GM23338 (cell line): Measurements from ENCODE around the gene SH3D21. TPM values are rescaled to one million over a fixed set of nuclear protein-coding genes. Genes with fewer than 3 reads are reported as not detected.

Experiments
- ATAC-seq: fragments of 200-7000 bp; cut with Tn5 transposase; 3 replicates; pipeline ENCODE4 v1.9.1; 2020
- DNase-seq: peaks from one replicate; pipeline ENCODE4 v3.0.0-alpha.2; 2015; ENCODE audit warnings: low spot score
- H2AFZ ChIP-seq: fragments of 200-600 bp; sonication (generic); 2 replicates; pipeline ENCODE4 v1.8.0; 2016; ENCODE audit warnings: antibody characterized with exemption, mild to moderate bottlenecking, moderate library complexity
- H3F3A ChIP-seq: fragments of 200-600 bp; sonication (generic); replicated peaks from 2 replicates; pipeline ENCODE4 v1.8.0; 2017; ENCODE audit warnings: antibody characterized with exemption, mixed run types, low read depth
- H3K27ac ChIP-seq: fragments of 200-600 bp; sonication (generic); 2 replicates; pipeline ENCODE4 v1.6.1; 2016; ENCODE audit warnings: low read depth
- H3K27me3 ChIP-seq: fragments of 200-600 bp; sonication (generic); 2 replicates; pipeline ENCODE4 v1.8.0; 2016; ENCODE audit warnings: mild to moderate bottlenecking, mixed run types, moderate library complexity; ENCODE audit not compliant: insufficient read depth
- H3K36me3 ChIP-seq: fragments of 200-600 bp; sonication (generic); 2 replicates; pipeline ENCODE4 v1.8.0; 2016; ENCODE audit warnings: mild to moderate bottlenecking; ENCODE audit not compliant: insufficient read depth
- H3K4me1 ChIP-seq: fragments of 200-600 bp; sonication (generic); 2 replicates; pipeline ENCODE4 v1.8.0; 2016; ENCODE audit warnings: mild to moderate bottlenecking, moderate library complexity; ENCODE audit not compliant: insufficient read depth
- H3K4me2 ChIP-seq: fragments of 200-600 bp; sonication (generic); 2 replicates; pipeline ENCODE4 v1.7.1; 2017; ENCODE audit warnings: mixed run types
- H3K4me3 ChIP-seq: fragments of 200-600 bp; sonication (generic); 2 replicates; pipeline ENCODE4 v1.6.1; 2016; ENCODE audit warnings: mixed run types
- H3K79me2 ChIP-seq: fragments of 200-600 bp; sonication (generic); replicated peaks from 2 replicates; pipeline ENCODE4 v1.8.0; 2017; ENCODE audit warnings: mild to moderate bottlenecking; ENCODE audit not compliant: insufficient read depth
- H3K9me2 ChIP-seq: fragments of 200-600 bp; sonication (generic); 2 replicates; pipeline ENCODE4 v1.8.0; 2017; ENCODE audit not compliant: insufficient read depth
- H4K20me1 ChIP-seq: fragments of 200-600 bp; sonication (generic); replicated peaks from 2 replicates; pipeline ENCODE4 v1.8.0; 2017; ENCODE audit warnings: mild to moderate bottlenecking; ENCODE audit not compliant: insufficient read depth
- H3K27ac Mint-ChIP-seq: 2 replicates; pipeline ENCODE4 v1.8.0; 2020; ENCODE audit warnings: inconsistent platforms, mild to moderate bottlenecking, moderate library complexity, mixed read lengths
- H3K27me3 Mint-ChIP-seq: 3 replicates; pipeline ENCODE4 v1.8.0; 2022; ENCODE audit warnings: low read depth, mild to moderate bottlenecking, moderate library complexity, mixed read lengths, inconsistent platforms; ENCODE audit not compliant: insufficient read depth, poor library complexity
- H3K36me3 Mint-ChIP-seq: 3 replicates; pipeline ENCODE4 v1.8.0; 2021; ENCODE audit warnings: low read depth, mild to moderate bottlenecking, inconsistent platforms, moderate library complexity, mixed read lengths
- H3K4me1 Mint-ChIP-seq: 3 replicates; pipeline ENCODE4 v1.8.0; 2020; ENCODE audit warnings: mild to moderate bottlenecking, inconsistent platforms, mixed read lengths
- H3K4me3 Mint-ChIP-seq: 3 replicates; pipeline ENCODE4 v1.8.0; 2021; ENCODE audit warnings: moderate library complexity, mild to moderate bottlenecking, inconsistent platforms, mixed read lengths
- H3K9me3 Mint-ChIP-seq: 3 replicates; pipeline ENCODE4 v1.8.0; 2020; ENCODE audit warnings: moderate library complexity, mild to moderate bottlenecking, inconsistent platforms, mixed read lengths
- ETS1 ChIP-seq: IDR thresholded peaks from 2 replicates; pipeline ENCODE4 v1.6.1; 2016; ENCODE audit warnings: antibody characterized with exemption
- EZH2 ChIP-seq: fragments of 200-600 bp; sonication (generic); IDR thresholded peaks from one replicate; pipeline ENCODE4 v1.8.0; 2017; ENCODE audit warnings: antibody characterized with exemption, mild to moderate bottlenecking, low read depth; ENCODE audit not compliant: unreplicated experiment
- JUNB ChIP-seq: IDR thresholded peaks from one replicate; pipeline ENCODE4 v1.6.1; 2016; ENCODE audit warnings: antibody characterized with exemption; ENCODE audit not compliant: unreplicated experiment
- POLR2AphosphoS5 ChIP-seq: IDR thresholded peaks from 2 replicates; pipeline ENCODE4 v1.6.1; 2016; ENCODE audit warnings: antibody characterized with exemption, low read depth
- REST ChIP-seq: IDR thresholded peaks from one replicate; pipeline ENCODE4 v1.6.1; 2018; ENCODE audit warnings: antibody characterized with exemption; ENCODE audit not compliant: unreplicated experiment
- ZNF462 ChIP-seq: fragments of 250-450 bp; sonication (Bioruptor Pico); IDR thresholded peaks from 2 replicates; pipeline ENCODE4 v1.5.0; 2020; ENCODE audit warnings: mild to moderate bottlenecking, moderate library complexity
- polyA plus RNA-seq: library from polyadenylated mRNA; unstranded; fragments of >200 nt; fragmentation: Nextera tagmentation; extraction: Ambion mirVana; gene quantifications from 2 replicates; pipeline ENCODE4 v1.2.1, GENCODE V29; 2016
- total RNA-seq: library from RNA; depleted of rRNA; stranded (reverse); fragments of >200 nt; shearing (Covaris generic); gene quantifications from 2 replicates; pipeline ENCODE4 v1.2.3, GENCODE V29; 2014

The SH3D21 gene
- total and polyA plus RNA-seq, 2 experiments from 2014 or later: 3.7 to 6.3 TPM

- Histone ChIP-seq H2AFZ (no peak overlapping the region), H3K4me1 (peaks cover 23% of the 10 kb centered on the region), H3K4me2 (peak overlapping the region; percentile 92), H3F3A (peaks cover 22% of the 10 kb centered on the region), H3K27ac (no peak overlapping the region), H3K27me3 (peaks cover 46% of the 10 kb centered on the region), H4K20me1 (no peaks in the 10 kb centered on the region), H3K4me3 (peak overlapping the region; percentile 88), H3K79me2 (no peaks in the 10 kb centered on the region), H3K36me3 (no peaks in the 10 kb centered on the region), H3K9me2 (no peaks in the 10 kb centered on the region; the same call in 1 of the 2 replicates)
- no peaks in the 10 kb centered on the region for H3K9me3 Mint-ChIP-seq
- H3K27me3 Mint-ChIP-seq: peaks cover 28% of the 10 kb centered on the region
- ATAC-seq: no peak
- DNase-seq: no peak
- TF ChIP-seq EZH2 (no peak), REST (no peak), ZNF462 (CRISPR knock-in tag) (no peak), JUNB (no peak), POLR2AphosphoS5 (no peak), ETS1 (no peak)
- H3K4me3 Mint-ChIP-seq: peak overlapping the region; percentile 76
- H3K27ac Mint-ChIP-seq: no peak overlapping the region
- H3K36me3 Mint-ChIP-seq: peaks cover 3% of the 10 kb centered on the region
- peaks cover 18% of the 10 kb centered on the region for H3K4me1 Mint-ChIP-seq
Observed at GRCh38 chr1:36324353-36324703, 18.2 kb downstream of the SH3D21 start.
